Liver (tissue), 9 donors: ENCODE data around the gene RASGRP4. TPM values are rescaled to one million over a fixed set of nuclear protein-coding genes. Genes with fewer than 3 reads are reported as not detected.

Experiments
- DNase-seq: peaks from one replicate; pipeline ENCODE4 v3.0.0-alpha.2; 2017; ENCODE audit warnings: low spot score
- H3K27ac ChIP-seq, 2 donors: one replicate each; pipeline ENCODE4 v1.7.0; 2013; ENCODE audit warnings: inconsistent platforms in 2 of 2, low read length in 2 of 2, control low read depth in 1 of 2, low read depth in 1 of 2, mild to moderate bottlenecking in 1 of 2
- H3K27me3 ChIP-seq, 4 donors: one replicate each; pipeline versions ENCODE4 v1.6.1 to v1.7.0; 2013; ENCODE audit warnings: low read length in 3 of 4, inconsistent platforms in 1 of 4, mild to moderate bottlenecking in 1 of 4, moderate library complexity in 1 of 4; ENCODE audit not compliant: control insufficient read depth in 4 of 4, insufficient read depth in 4 of 4
- H3K36me3 ChIP-seq, 4 donors: one replicate each; pipeline versions ENCODE4 v1.6.1 to v1.7.0; 2013; ENCODE audit warnings: low read length in 3 of 4, mild to moderate bottlenecking in 3 of 4, low read depth in 1 of 4, moderate library complexity in 1 of 4; ENCODE audit not compliant: control insufficient read depth in 4 of 4, insufficient read depth in 3 of 4
- H3K4me1 ChIP-seq, 4 donors: one replicate each; pipeline versions ENCODE4 v1.6.1 to v1.7.0; 2013; ENCODE audit warnings: low read length in 3 of 4, mild to moderate bottlenecking in 3 of 4, moderate library complexity in 1 of 4; ENCODE audit not compliant: control insufficient read depth in 4 of 4, insufficient read depth in 4 of 4
- H3K4me3 ChIP-seq, 3 donors: one replicate each; pipeline versions ENCODE4 v1.6.1 to v1.7.0; 2013; ENCODE audit warnings: low read length in 3 of 3, control low read depth in 1 of 3, low read depth in 1 of 3, mild to moderate bottlenecking in 1 of 3
- H3K9ac ChIP-seq, 2 donors: one replicate each; pipeline ENCODE4 v1.7.0; 2013; ENCODE audit warnings: low read length in 2 of 2, mild to moderate bottlenecking in 2 of 2, moderate library complexity in 2 of 2, control low read depth in 1 of 2, low read depth in 1 of 2
- H3K9me3 ChIP-seq, 4 donors: one replicate each; pipeline versions ENCODE4 v1.6.1 to v1.7.0; 2013; ENCODE audit warnings: low read length in 3 of 4; ENCODE audit not compliant: control insufficient read depth in 4 of 4
- EGR1 ChIP-seq, 2 donors: IDR thresholded peaks; 2 replicates each; pipeline ENCODE4 v1.6.1; 2016 to 2018; ENCODE audit warnings: antibody characterized with exemption in 2 of 2, low read depth in 2 of 2
- FOXA1 ChIP-seq: IDR thresholded peaks from 2 replicates; pipeline ENCODE4 v1.6.1; 2016; ENCODE audit warnings: antibody characterized with exemption
- FOXA2 ChIP-seq: IDR thresholded peaks from 2 replicates; pipeline ENCODE4 v1.6.1; 2016; ENCODE audit warnings: antibody characterized with exemption
- HNF4A ChIP-seq, 2 donors: conservative IDR thresholded peaks; 2 replicates each; pipeline ENCODE4 v1.6.1; 2016; ENCODE audit warnings: antibody characterized with exemption in 2 of 2, mild to moderate bottlenecking in 2 of 2
- HNF4G ChIP-seq: IDR thresholded peaks from 2 replicates; pipeline ENCODE4 v1.6.1; 2016; ENCODE audit warnings: antibody characterized with exemption
- JUND ChIP-seq, 2 donors: IDR thresholded peaks; 2 replicates each; pipeline ENCODE4 v1.6.1; 2016; ENCODE audit warnings: antibody characterized with exemption in 2 of 2
- RAD21 ChIP-seq, 2 donors: IDR thresholded peaks; 2 replicates each; pipeline ENCODE4 v1.6.1; 2016; ENCODE audit warnings: antibody characterized with exemption in 2 of 2, mild to moderate bottlenecking in 2 of 2
- RXRA ChIP-seq, 2 donors: IDR thresholded peaks; 2 replicates each; pipeline ENCODE4 v1.6.1; 2017 to 2018; ENCODE audit warnings: antibody characterized with exemption in 2 of 2, mild to moderate bottlenecking in 1 of 2
- TAF1 ChIP-seq: conservative IDR thresholded peaks from 2 replicates; pipeline ENCODE4 v1.6.1; 2016; ENCODE audit warnings: antibody characterized with exemption, mild to moderate bottlenecking
- YY1 ChIP-seq: IDR thresholded peaks from 2 replicates; pipeline ENCODE4 v1.6.1; 2016; ENCODE audit warnings: antibody characterized with exemption, mild to moderate bottlenecking
- WGBS: extraction: QIAGEN DNeasy Blood & Tissue Kit; methylation state at CpG from one replicate; pipeline ENCODE4 v1.1.7; 2013; 5-methylcytosine and 5-hydroxymethylcytosine counted together
- polyA plus RNA-seq, 2 donors: library from polyadenylated mRNA; stranded (reverse) in 1 of 2; unstranded in 1 of 2; fragments of 200-250 nt in 1 of 2; fragments of >200 nt in 1 of 2; fragmentation: Nextera tagmentation in 1 of 2; extraction: Ambion mirVana in 1 of 2; gene quantifications; one replicate each; pipeline versions ENCODE4 v1.2.1 to v1.2.3, GENCODE V29; 2013 to 2015
- total RNA-seq, 2 donors: library from RNA; depleted of rRNA; stranded (reverse); fragments of >200 nt; gene quantifications; one replicate each; pipeline ENCODE4 v1.2.3, GENCODE V29; 2014
- TF ChIP-seq, protein P1 (sequence below): IDR thresholded peaks from 2 replicates; pipeline ENCODE4 v1.6.1; 2016; ENCODE audit warnings: antibody characterized with exemption, mild to moderate bottlenecking
- TF ChIP-seq, protein P2 (sequence below): IDR thresholded peaks from 2 replicates; pipeline ENCODE4 v1.6.1; 2016; ENCODE audit warnings: antibody characterized with exemption
- TF ChIP-seq, protein P3 (sequence below): IDR thresholded peaks from 2 replicates; pipeline ENCODE4 v1.6.1; 2016; ENCODE audit warnings: antibody characterized with exemption
- TF ChIP-seq, protein P4 (sequence below): fragments of 150-350 bp; IDR thresholded peaks from 2 replicates; pipeline ENCODE4 v1.5.1; 2017; ENCODE audit warnings: improper control_type of control experiment, low read depth, low read length; ENCODE audit not compliant: missing input control
- donor health status: healthy.
- donor health status: healthy.
- donor health status: healthy.
- donor health status: healthy.
- donor health status: healthy.

RASGRP4 gene
- total and polyA plus RNA-seq, 4 donors, result 0.60 to 2.4 (median 1.6) TPM

DNA sequence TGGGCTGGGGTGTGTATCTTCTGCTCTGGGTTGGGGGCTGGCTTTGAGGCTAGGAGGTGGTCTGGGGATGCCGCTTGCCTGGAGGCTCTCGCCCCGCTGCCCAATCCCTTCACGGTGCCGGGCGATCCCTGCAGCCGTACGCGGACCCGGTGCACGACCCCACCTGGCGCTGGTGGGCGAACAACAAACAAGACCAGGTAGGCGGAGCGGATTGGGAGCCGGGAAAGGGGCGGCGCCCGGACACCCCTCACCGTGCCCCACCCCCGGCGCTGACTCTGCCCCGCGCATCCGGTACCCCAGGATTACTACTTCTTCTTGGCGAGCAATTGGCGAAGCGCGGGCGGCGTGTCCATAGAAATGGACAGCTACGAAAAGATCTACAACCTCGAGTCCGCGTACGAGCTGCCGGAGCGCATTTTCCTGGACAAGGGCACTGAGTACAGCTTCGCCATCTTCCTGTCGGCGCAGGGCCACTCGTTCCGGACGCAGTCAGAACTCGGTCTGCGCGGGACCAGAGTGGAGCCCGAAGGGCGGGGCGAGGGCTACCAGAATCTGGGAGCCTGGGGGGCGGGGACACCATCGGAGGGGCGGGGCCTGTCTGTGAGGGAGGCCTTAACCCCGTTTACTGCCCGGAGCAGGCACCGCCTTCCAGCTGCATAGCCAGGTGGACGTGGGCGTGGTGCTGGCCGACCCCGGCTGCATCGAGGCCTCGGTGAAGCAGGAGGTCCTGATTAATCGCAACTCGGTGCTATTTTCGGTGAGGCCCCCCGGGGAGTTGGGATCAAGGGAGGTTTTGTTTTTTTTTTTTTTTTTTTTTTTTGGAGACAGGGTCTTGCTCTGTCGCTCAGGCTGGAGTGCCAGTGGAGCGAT is 63.7 kb downstream of the RASGRP4 start (continued):
- TF ChIP-seq, protein P1, sequence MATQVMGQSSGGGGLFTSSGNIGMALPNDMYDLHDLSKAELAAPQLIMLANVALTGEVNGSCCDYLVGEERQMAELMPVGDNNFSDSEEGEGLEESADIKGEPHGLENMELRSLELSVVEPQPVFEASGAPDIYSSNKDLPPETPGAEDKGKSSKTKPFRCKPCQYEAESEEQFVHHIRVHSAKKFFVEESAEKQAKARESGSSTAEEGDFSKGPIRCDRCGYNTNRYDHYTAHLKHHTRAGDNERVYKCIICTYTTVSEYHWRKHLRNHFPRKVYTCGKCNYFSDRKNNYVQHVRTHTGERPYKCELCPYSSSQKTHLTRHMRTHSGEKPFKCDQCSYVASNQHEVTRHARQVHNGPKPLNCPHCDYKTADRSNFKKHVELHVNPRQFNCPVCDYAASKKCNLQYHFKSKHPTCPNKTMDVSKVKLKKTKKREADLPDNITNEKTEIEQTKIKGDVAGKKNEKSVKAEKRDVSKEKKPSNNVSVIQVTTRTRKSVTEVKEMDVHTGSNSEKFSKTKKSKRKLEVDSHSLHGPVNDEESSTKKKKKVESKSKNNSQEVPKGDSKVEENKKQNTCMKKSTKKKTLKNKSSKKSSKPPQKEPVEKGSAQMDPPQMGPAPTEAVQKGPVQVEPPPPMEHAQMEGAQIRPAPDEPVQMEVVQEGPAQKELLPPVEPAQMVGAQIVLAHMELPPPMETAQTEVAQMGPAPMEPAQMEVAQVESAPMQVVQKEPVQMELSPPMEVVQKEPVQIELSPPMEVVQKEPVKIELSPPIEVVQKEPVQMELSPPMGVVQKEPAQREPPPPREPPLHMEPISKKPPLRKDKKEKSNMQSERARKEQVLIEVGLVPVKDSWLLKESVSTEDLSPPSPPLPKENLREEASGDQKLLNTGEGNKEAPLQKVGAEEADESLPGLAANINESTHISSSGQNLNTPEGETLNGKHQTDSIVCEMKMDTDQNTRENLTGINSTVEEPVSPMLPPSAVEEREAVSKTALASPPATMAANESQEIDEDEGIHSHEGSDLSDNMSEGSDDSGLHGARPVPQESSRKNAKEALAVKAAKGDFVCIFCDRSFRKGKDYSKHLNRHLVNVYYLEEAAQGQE, result no peak
- no peak for TF ChIP-seq FOXA2
- TF ChIP-seq EGR1 (IDR thresholded peaks at IDR 0.05; ENCODE audit: low read depth in 2 of 2), result no peak
- TF ChIP-seq RAD21 (IDR thresholded peaks at IDR 0.05), result no peak
- TF ChIP-seq JUND (IDR thresholded peaks at IDR 0.05), result no peak
- TF ChIP-seq, protein P2, sequence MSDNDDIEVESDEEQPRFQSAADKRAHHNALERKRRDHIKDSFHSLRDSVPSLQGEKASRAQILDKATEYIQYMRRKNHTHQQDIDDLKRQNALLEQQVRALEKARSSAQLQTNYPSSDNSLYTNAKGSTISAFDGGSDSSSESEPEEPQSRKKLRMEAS, result no peak
- TF ChIP-seq HNF4G, result no peak
- TF ChIP-seq RXRA (IDR thresholded peaks at IDR 0.05), result no peak

- H3K27ac ChIP-seq, result no peak overlapping the region
- 1% methylated on average over 37 of the region's 37 CpGs for WGBS
These were observed 64.4 kb downstream of the RASGRP4 start for GRCh38 chr19:38361633-38362075.

More at GRCh38 chr19:38361633-38362075, 64.4 kb downstream of the RASGRP4 start:
- H3K4me1 ChIP-seq, result peaks cover 0 to 8% (median 0%) of the 10 kb centered on the region in 4 donors
- H3K36me3 ChIP-seq, result no peaks in the 10 kb centered on the region
- TF ChIP-seq FOXA2 (no peak), HNF4A (conservative IDR thresholded peaks at IDR 0.05) (no peak), RXRA (IDR thresholded peaks at IDR 0.05) (no peak), YY1 (no peak), HNF4G (no peak), TAF1 (no peak), FOXA1 (no peak), JUND (IDR thresholded peaks at IDR 0.05) (no peak), RAD21 (IDR thresholded peaks at IDR 0.05) (no peak)
- TF ChIP-seq, protein P1, result no peak
- TF ChIP-seq, protein P3, sequence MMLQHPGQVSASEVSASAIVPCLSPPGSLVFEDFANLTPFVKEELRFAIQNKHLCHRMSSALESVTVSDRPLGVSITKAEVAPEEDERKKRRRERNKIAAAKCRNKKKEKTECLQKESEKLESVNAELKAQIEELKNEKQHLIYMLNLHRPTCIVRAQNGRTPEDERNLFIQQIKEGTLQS, result no peak
- TF ChIP-seq, protein P4, sequence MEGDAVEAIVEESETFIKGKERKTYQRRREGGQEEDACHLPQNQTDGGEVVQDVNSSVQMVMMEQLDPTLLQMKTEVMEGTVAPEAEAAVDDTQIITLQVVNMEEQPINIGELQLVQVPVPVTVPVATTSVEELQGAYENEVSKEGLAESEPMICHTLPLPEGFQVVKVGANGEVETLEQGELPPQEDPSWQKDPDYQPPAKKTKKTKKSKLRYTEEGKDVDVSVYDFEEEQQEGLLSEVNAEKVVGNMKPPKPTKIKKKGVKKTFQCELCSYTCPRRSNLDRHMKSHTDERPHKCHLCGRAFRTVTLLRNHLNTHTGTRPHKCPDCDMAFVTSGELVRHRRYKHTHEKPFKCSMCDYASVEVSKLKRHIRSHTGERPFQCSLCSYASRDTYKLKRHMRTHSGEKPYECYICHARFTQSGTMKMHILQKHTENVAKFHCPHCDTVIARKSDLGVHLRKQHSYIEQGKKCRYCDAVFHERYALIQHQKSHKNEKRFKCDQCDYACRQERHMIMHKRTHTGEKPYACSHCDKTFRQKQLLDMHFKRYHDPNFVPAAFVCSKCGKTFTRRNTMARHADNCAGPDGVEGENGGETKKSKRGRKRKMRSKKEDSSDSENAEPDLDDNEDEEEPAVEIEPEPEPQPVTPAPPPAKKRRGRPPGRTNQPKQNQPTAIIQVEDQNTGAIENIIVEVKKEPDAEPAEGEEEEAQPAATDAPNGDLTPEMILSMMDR, result no peak
- no peaks in the 10 kb centered on the region for H3K9me3 ChIP-seq
- DNase-seq, result peak; percentile 66
- peaks cover 0 to 6% (median 3%) of the 10 kb centered on the region in 4 donors for H3K27me3 ChIP-seq
- H3K9ac ChIP-seq, result no peak overlapping the region
- peak overlapping the region in 2 of 3 donors; percentile 40 to 46 for H3K4me3 ChIP-seq
